Stimulated activated CD8-positive, alpha-beta memory T cell treated with anti-CD3 and anti-CD28 coated beads, Interleukin-7, amount 100 ng/mL, for 24 hours (primary cell): ENCODE results near the gene XNDC1N.

Experiments used
- DNase-seq: peaks from one replicate; pipeline ENCODE4 v3.0.0-alpha.2; 2020; ENCODE audit warnings: low read depth

Gene XNDC1N

GRCh38 chr11:71927820-71928736, at the start of gene XNDC1N:
Gene XNDC1N (minus strand): TSS chr11:71928594. CDS start chr11:71923353, 5,241 bp downstream.
- peak; percentile 42 for DNase-seq

GRCh38 chr11:71977743-71978418, 49.5 kb upstream of the XNDC1N start:
- DNase-seq: peak; percentile 2

GRCh38 chr11:71977090-71977489, 48.7 kb upstream of the XNDC1N start:
- no peak for DNase-seq

GRCh38 chr11:71976551-71976950, 48.2 kb upstream of the XNDC1N start:
- DNase-seq: no peak

GRCh38 chr11:71971680-71972079, 43.3 kb upstream of the XNDC1N start:
- DNase-seq: no peak

GRCh38 chr11:71964641-71965040, 36.2 kb upstream of the XNDC1N start:
- DNase-seq: no peak

GRCh38 chr11:71963468-71963867, 35.1 kb upstream of the XNDC1N start:
- no peak for DNase-seq

- no peak for DNase-seq
Observed at GRCh38 chr11:71962428-71963038, 34.1 kb upstream of the XNDC1N start.

GRCh38 chr11:71955898-71956456, 27.6 kb upstream of the XNDC1N start:
- no peak for DNase-seq

- DNase-seq: no peak
Observed at GRCh38 chr11:71951741-71952310, 23.4 kb upstream of the XNDC1N start.

GRCh38 chr11:71949034-71949433, 20.6 kb upstream of the XNDC1N start:
- DNase-seq: no peak

GRCh38 chr11:71948314-71949027, 20.1 kb upstream of the XNDC1N start:
- DNase-seq: no peak

GRCh38 chr11:71947498-71947897, 19.1 kb upstream of the XNDC1N start:
- DNase-seq: no peak

- DNase-seq: no peak
Observed at GRCh38 chr11:71946144-71946571, 17.8 kb upstream of the XNDC1N start.

- DNase-seq: no peak
Observed at GRCh38 chr11:71940561-71941219, 12.3 kb upstream of the XNDC1N start.

- DNase-seq: no peak
Observed at GRCh38 chr11:71937826-71938225, 9.4 kb upstream of the XNDC1N start.

- no peak for DNase-seq
Observed at GRCh38 chr11:71936825-71937224, 8.4 kb upstream of the XNDC1N start.

GRCh38 chr11:71935338-71935925, 7.0 kb upstream of the XNDC1N start:
- DNase-seq: no peak

- no peak for DNase-seq
Observed at GRCh38 chr11:71934213-71934612, 5.8 kb upstream of the XNDC1N start.

- DNase-seq: no peak
Observed at GRCh38 chr11:71933141-71933933, 4.9 kb upstream of the XNDC1N start.
